Measurements from ENCODE around the gene HRG. TPM values are rescaled to one million over a fixed set of nuclear protein-coding genes. Genes with fewer than 3 reads are reported as not detected.

The HRG gene
- total and polyA plus RNA-seq, 2 donors (not counting 3 experiments of a cell fraction or from before 2014, with no cell fraction given) = not detected

- dilution Hi-C loops (cut with MboI; ENCODE audit: extremely low pct_ligation_motif_present, low sequenced_read_pairs) (no loop called here), intact Hi-C loops (cut with micrococcal nuclease) (no loop called here)
- H3K9me3 ChIP-seq (replicated peaks; ENCODE audit: control insufficient read depth, insufficient read depth, low read length) = no peaks in the 10 kb centered on the region
- H3K79me2 ChIP-seq (ENCODE audit: control insufficient read depth, insufficient read depth, low read length) = no peaks in the 10 kb centered on the region
- H2AFZ ChIP-seq (ENCODE audit: low read depth, low read length) = no peak overlapping the region
- H3K27ac ChIP-seq (ENCODE audit: insufficient read depth, low read depth, low read length) = no peak overlapping the region
- CTCF ChIA-PET = no interaction called here
- FAIRE-seq = no peak
- H3K9me1 ChIP-seq (replicated peaks; ENCODE audit: control insufficient read depth, extremely low read depth, insufficient read depth, low read length) = no peaks in the 10 kb centered on the region
- BruUV-seq (replicated peaks) = no TSS peak
- H3K4me2 ChIP-seq (ENCODE audit: insufficient read depth, low read length) = no peak overlapping the region
- H3K27me3 ChIP-seq (ENCODE audit: control insufficient read depth in 2 of 2, insufficient read depth in 2 of 2, low read length in 2 of 2) = peaks cover 2 to 3% of the 10 kb centered on the region in 2 experiments
- no peak overlapping the region for H3K4me3 ChIP-seq (replicated peaks in 1 of 3; ENCODE audit: insufficient read depth in 1 of 3, low read depth in 1 of 3, low read length in 3 of 3)
- POLR2A ChIA-PET = no interaction called here
- H3K36me3 ChIP-seq (ENCODE audit: control insufficient read depth in 2 of 2, extremely low read depth in 1 of 2, insufficient read depth in 2 of 2, low read length in 2 of 2) = no peaks in the 10 kb centered on the region
- no peaks in the 10 kb centered on the region for H4K20me1 ChIP-seq (replicated peaks; ENCODE audit: control insufficient read depth, extremely low read depth, insufficient read depth, low read length)
- TF ChIP-seq CTCF (IDR thresholded peaks at IDR 0.05; ENCODE audit: extremely low read depth in 1 of 2, insufficient read depth in 1 of 2, low read depth in 1 of 2, low read length in 2 of 2) (no peak), MAX (IDR thresholded peaks at IDR 0.05; ENCODE audit: insufficient read depth, insufficient read length) (no peak), EZH2 (IDR thresholded peaks at IDR 0.05; ENCODE audit: borderline replicate concordance, low read depth, low read length, severe bottlenecking) (no peak), JUN (IDR thresholded peaks at IDR 0.05; ENCODE audit: borderline replicate concordance, insufficient read depth, insufficient read length, low read depth) (no peak), POLR2A (IDR thresholded peaks at IDR 0.05; ENCODE audit: low read depth, low read length) (no peak), POLR2AphosphoS5 (IDR thresholded peaks at IDR 0.05; ENCODE audit: insufficient read depth, low read depth, low read length) (no peak), FOS (IDR thresholded peaks at IDR 0.05; ENCODE audit: borderline replicate concordance, insufficient read depth, low read length) (no peak), GATA2 (IDR thresholded peaks at IDR 0.05; ENCODE audit: insufficient read depth, insufficient read length, low read depth, low read length) (no peak), MYC (IDR thresholded peaks at IDR 0.05; ENCODE audit: low read depth, low read length) (no peak)
- H3K9ac ChIP-seq (replicated peaks; ENCODE audit: extremely low read depth, insufficient read depth, low read length) = no peak overlapping the region
- no peak for DNase-seq (ENCODE audit: low read depth, low spot score)
- H3K4me1 ChIP-seq (ENCODE audit: control insufficient read depth, extremely low read depth, insufficient read depth, low read length) = no peaks in the 10 kb centered on the region
Measured at GRCh38 chr3:186670155-186670554, 4.3 kb downstream of the HRG start.

Data from endothelial cell of umbilical vein (primary cell).